ENCODE measurements around the gene TMEM271.

Gene TMEM271

GRCh38 chr4:528296-528695, 47.8 kb downstream of the TMEM271 start:
- TF ChIP-seq, protein P1, sequence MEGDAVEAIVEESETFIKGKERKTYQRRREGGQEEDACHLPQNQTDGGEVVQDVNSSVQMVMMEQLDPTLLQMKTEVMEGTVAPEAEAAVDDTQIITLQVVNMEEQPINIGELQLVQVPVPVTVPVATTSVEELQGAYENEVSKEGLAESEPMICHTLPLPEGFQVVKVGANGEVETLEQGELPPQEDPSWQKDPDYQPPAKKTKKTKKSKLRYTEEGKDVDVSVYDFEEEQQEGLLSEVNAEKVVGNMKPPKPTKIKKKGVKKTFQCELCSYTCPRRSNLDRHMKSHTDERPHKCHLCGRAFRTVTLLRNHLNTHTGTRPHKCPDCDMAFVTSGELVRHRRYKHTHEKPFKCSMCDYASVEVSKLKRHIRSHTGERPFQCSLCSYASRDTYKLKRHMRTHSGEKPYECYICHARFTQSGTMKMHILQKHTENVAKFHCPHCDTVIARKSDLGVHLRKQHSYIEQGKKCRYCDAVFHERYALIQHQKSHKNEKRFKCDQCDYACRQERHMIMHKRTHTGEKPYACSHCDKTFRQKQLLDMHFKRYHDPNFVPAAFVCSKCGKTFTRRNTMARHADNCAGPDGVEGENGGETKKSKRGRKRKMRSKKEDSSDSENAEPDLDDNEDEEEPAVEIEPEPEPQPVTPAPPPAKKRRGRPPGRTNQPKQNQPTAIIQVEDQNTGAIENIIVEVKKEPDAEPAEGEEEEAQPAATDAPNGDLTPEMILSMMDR (IDR thresholded peaks at IDR 0.05; ENCODE audit: low read depth, low read length, missing control alignments): no peak
- in situ Hi-C loops (cut with HindIII; ENCODE audit: low sequenced_read_pairs): no loop called here
- no peak for DNase-seq (ENCODE audit: low read depth)

GRCh38 chr4:526971-527460, 49.1 kb downstream of the TMEM271 start:
- no peak for DNase-seq (ENCODE audit: low read depth)
- TF ChIP-seq, protein P1 (IDR thresholded peaks at IDR 0.05; ENCODE audit: low read depth, low read length, missing control alignments): no peak
- no peak overlapping the region for H3K4me3 ChIP-seq (ENCODE audit: low read depth, low read length)
- in situ Hi-C loops (cut with HindIII; ENCODE audit: low sequenced_read_pairs): no loop called here

More at GRCh38 chr4:528296-528695, 47.8 kb downstream of the TMEM271 start:
- H3K4me3 ChIP-seq (ENCODE audit: low read depth, low read length): no peak overlapping the region

GRCh38 chr4:526189-526909, 49.7 kb downstream of the TMEM271 start:
- DNase-seq (ENCODE audit: low read depth): no peak
- in situ Hi-C loops (cut with HindIII; ENCODE audit: low sequenced_read_pairs): no loop called here
- H3K4me3 ChIP-seq (ENCODE audit: low read depth, low read length): no peak overlapping the region
- TF ChIP-seq, protein P1 (IDR thresholded peaks at IDR 0.05; ENCODE audit: low read depth, low read length, missing control alignments): no peak

DNA sequence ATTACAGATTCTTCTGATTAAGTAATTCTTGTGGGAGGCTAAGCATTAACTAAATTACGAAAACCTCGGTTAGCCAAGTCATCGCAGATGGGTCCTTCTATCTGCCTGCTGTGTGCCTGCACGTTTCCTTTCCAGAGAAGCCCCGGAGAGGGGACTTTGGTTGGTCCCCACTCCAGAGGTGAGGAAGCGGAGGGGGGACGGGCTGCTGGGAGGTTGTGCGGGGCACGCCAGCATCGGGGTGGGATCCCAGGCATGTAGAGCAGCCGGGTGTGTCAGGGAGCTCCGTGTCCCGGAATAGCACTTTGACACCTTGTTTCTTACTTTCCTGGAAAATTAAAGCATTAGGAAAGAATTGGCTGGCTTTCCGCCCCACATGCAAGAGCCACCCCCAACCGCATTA, 50.4 kb downstream of the TMEM271 start:
- no peak overlapping the region for H3K4me3 ChIP-seq (ENCODE audit: low read depth, low read length)
- in situ Hi-C loops (cut with HindIII; ENCODE audit: low sequenced_read_pairs): no loop called here
- no peak for DNase-seq (ENCODE audit: low read depth)
- TF ChIP-seq, protein P1 (IDR thresholded peaks at IDR 0.05; ENCODE audit: low read depth, low read length, missing control alignments): no peak

DNA sequence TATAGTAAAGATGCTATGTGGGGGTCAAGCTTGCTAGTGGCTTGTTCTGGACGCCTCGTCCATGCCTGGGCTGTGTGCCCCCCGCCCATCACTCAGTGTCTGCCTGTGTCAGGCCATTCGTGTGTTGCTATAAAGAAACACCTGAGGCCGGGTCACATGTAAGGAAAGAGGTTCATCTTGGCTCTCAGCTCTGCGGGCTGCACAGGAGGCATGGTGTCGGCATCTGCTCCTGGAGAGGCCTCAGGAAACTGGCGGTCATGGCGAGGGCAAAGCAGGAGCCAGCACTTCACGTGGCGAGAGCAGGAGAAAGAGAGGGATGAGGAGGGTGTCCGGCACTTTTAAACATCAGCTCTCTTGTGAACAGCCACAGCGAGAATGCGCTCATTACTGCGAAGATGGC, 51.9 kb downstream of the TMEM271 start:
- TF ChIP-seq, protein P1 (IDR thresholded peaks at IDR 0.05; ENCODE audit: low read depth, low read length, missing control alignments): no peak
- no peak overlapping the region for H3K4me3 ChIP-seq (ENCODE audit: low read depth, low read length)
- in situ Hi-C loops (cut with HindIII; ENCODE audit: low sequenced_read_pairs): no loop called here
- no peak for DNase-seq (ENCODE audit: low read depth)

Data from astrocyte of the cerebellum (primary cell).